Heart left ventricle (tissue), 16 donors: ENCODE measurements around the gene BUB3. TPM values are rescaled to one million over a fixed set of nuclear protein-coding genes. Genes with fewer than 3 reads are reported as not detected.

Experiments used
- ATAC-seq, 4 donors: fragments of 200-7000 bp; cut with Tn5 transposase; one replicate each; pipeline ENCODE4 v1.9.1; 2020 to 2022; ENCODE audit warnings: moderate library complexity in 4 of 4, mild to moderate bottlenecking in 3 of 4, moderate number of reproducible peaks in 1 of 4
- DNase-seq, 5 donors: peaks; one replicate each; pipeline ENCODE4 v3.0.0-alpha.2; 2020
- H3K27ac ChIP-seq, 12 donors: fragments of 200-600 bp; sonication (generic) in 4 of 12; one replicate each; pipeline versions ENCODE4 v1.5.0 to v1.8.0; 2016 to 2022; ENCODE audit warnings: mild to moderate bottlenecking in 2 of 12
- H3K27me3 ChIP-seq, 9 donors: fragments of 200-600 bp; sonication (generic) in 2 of 9; one replicate each; pipeline versions ENCODE4 v1.5.1 to v1.8.0; 2016 to 2022; ENCODE audit warnings: mild to moderate bottlenecking in 3 of 9
- H3K36me3 ChIP-seq, 9 donors: fragments of 200-600 bp; sonication (generic) in 2 of 9; one replicate each; pipeline versions ENCODE4 v1.5.0 to v1.8.0; 2018 to 2022; ENCODE audit warnings: mild to moderate bottlenecking in 2 of 9
- H3K4me1 ChIP-seq, 12 donors: fragments of 200-600 bp; sonication (generic) in 4 of 12; one replicate each; pipeline versions ENCODE4 v1.5.0 to v1.8.0; 2016 to 2022; ENCODE audit warnings: mild to moderate bottlenecking in 3 of 12
- H3K4me3 ChIP-seq, 12 donors: fragments of 200-600 bp; sonication (generic) in 4 of 12; one replicate each; pipeline versions ENCODE4 v1.5.0 to v1.8.0; 2017 to 2022; ENCODE audit warnings: mild to moderate bottlenecking in 9 of 12, moderate library complexity in 4 of 12
- H3K9me3 ChIP-seq, 12 donors: fragments of 200-600 bp; sonication (generic) in 4 of 12; one replicate each; pipeline versions ENCODE4 v1.5.0 to v1.8.0; 2016 to 2022; ENCODE audit warnings: mild to moderate bottlenecking in 1 of 12
- CTCF ChIP-seq, 12 donors: fragments of 200-600 bp; sonication (generic) in 4 of 12; IDR thresholded peaks; one replicate each; pipeline versions ENCODE4 v1.5.0 to v1.8.0; 2018 to 2022; ENCODE audit warnings: antibody characterized with exemption in 12 of 12, mild to moderate bottlenecking in 5 of 12
- POLR2A ChIP-seq, 2 donors: fragments of 450-650 bp; IDR thresholded peaks; one replicate each; pipeline ENCODE4 v1.6.1; 2017; ENCODE audit warnings: antibody characterized with exemption in 2 of 2, mild to moderate bottlenecking in 2 of 2, moderate library complexity in 2 of 2
- WGBS, 4 donors: extraction: QIAGEN DNeasy Blood & Tissue Kit in 2 of 4; methylation state at CpG; one replicate each; pipeline versions ENCODE4 v1.1.5 to v1.1.7; 2013 to 2018; 5-methylcytosine and 5-hydroxymethylcytosine counted together
- intact Hi-C, 10 donors: fragments of 100-400 bp; cut with DNase I; formaldehyde crosslinking; loops; one replicate each; pipeline versions ENCODE4 v1.11.1 to v1.14.2; 2022
- polyA plus RNA-seq, 2 donors: library from polyadenylated mRNA; stranded (reverse); fragments of 200-250 nt; gene quantifications; one replicate each; pipeline ENCODE4 v1.2.3, GENCODE V29; 2013
- total RNA-seq, 9 donors: library from RNA; depleted of rRNA in 2 of 9; stranded (reverse); fragments of >200 nt in 2 of 9; fragmentation: NEBNext Ultra II Directional in 3 of 9; extraction: Animal tissue kit (Norgen Biotek cat#: 25700) in 3 of 9; gene quantifications; one replicate each; pipeline versions ENCODE4 v1.1.0 to v1.2.4, GENCODE V29; 2016 to 2023
- donor health status: ischemic (EF 13 %, LVEDD 7.1; RV severe dilation, severe dysfunction).
- donor health status: healthy with polysubstance abuse.
- donor health status: DM: no; HTN: yes; CAD: no.
- donor health status: DM: no; HTN: no; CAD: no.
- donor health status: ischemic (EF 25% LVEDD 6.9; RV normal size, moderate dysfunction).
- donor health status: ischemic (EF 25% LVEDD 5.7; RV mildly dilated, moderate dysfunction).
- donor health status: healthy.
- donor health status: DM: yes; HTN: yes; CAD: no.
- donor health status: ischemic (EF 35%, LVEDD 5.7; RV mildly dilated, moderate dysfunction).
- donor health status: nonischemic (EF 11% LVEDD 7.7; RV severe dilation, severe dysfunction).
- donor health status: DM: yes; HTN: yes; CAD: no.
- donor health status: PGD.
- donor health status: ischemic (EF 29% LVEDD 5.4; RV normal size, mild dysfunction).
- donor health status: nonischemic (EF 23%, LVEDD 6.1; RV moderate dilation, normal function).

The BUB3 gene
- total and polyA plus RNA-seq, 11 donors: 15.1 to 62.4 (median 38.7) TPM

DNA sequence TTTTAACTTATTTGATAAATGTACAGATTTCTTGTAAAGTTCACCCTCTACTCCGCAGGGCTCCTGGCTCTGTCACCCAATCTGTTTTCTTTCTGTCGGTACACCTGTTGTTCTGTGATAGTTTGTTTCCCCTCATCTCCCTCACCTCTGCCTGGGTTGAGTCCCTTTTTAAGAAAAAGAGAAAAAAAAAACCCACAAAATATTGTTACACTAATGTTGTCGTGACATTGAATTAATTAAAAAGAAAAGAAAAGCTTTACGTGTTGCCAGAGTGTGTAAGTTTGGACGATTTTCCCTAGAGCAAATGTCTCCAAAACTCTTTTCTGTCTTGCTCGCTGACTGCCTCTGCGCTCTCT, 15.1 kb upstream of the BUB3 start:
- intact Hi-C loops: loop anchor here in 2 of 10 donors (10.0 kb wide), 2 partner anchors 246 to 826 kb away; no protein-coding TSS in a partner anchor
- TF ChIP-seq POLR2A (IDR thresholded peaks at IDR 0.05) (no peak), CTCF (IDR thresholded peaks at IDR 0.05) (no peak)
- H3K4me1 ChIP-seq: peaks cover 9 to 61% (median 32%) of the 10 kb centered on the region in 12 donors

DNA sequence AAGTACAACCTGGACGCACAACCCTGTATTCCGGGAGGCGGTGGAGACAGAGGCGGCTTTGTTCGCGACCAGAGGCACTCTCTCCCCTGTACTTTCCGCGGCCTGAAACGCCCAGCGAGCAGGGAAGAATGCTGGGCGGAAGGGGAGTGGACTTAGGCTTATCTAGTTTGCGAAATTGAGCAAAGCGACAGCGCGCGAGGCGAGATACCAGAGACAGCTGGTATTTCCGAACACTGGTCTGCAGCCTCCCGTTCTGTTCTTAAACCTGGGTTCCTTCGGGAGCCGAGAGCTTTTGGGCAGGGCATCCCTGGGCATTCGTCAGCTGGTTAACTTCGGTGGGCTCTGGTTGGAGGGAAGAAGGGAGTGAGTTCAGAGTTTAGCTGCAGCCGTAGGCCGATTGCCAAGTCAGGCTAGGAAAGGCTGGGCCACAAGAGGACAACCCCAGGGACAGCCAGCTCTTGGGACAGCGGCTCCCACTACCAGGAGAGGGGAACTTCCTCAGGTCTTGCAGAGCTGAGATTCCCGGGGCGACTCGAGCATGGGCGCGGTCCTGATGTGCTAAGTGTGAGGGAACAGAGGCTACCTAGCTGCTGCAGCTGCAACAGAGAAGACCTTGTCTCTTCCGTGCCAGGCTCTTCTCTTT, 14.6 kb upstream of the BUB3 start:
- Histone ChIP-seq H3K4me3 (no peak overlapping the region), H3K9me3 (no peaks in the 10 kb centered on the region), H3K4me1 (peaks cover 9 to 56% (median 30%) of the 10 kb centered on the region in 12 donors), H3K36me3 (no peaks in the 10 kb centered on the region), H3K27me3 (peaks cover 84 to 100% (median 100%) of the 10 kb centered on the region in 9 donors), H3K27ac (no peak overlapping the region)
- intact Hi-C loops: loop anchor here in 2 of 10 donors (10.0 kb wide), 2 partner anchors 245 to 825 kb away; no protein-coding TSS in a partner anchor
- no peak for DNase-seq
- TF ChIP-seq POLR2A (IDR thresholded peaks at IDR 0.05) (no peak), CTCF (IDR thresholded peaks at IDR 0.05) (no peak)
- WGBS, 4 donors: 2 to 8% (median 3%) methylated on average over 31 to 32 of the region's 32 CpGs
- no peak for ATAC-seq

More for the DNA sequence above, 15.1 kb upstream of the BUB3 start:
- Histone ChIP-seq H3K4me3 (no peak overlapping the region), H3K36me3 (no peaks in the 10 kb centered on the region), H3K27me3 (peaks cover 89 to 100% (median 100%) of the 10 kb centered on the region in 9 donors), H3K9me3 (no peaks in the 10 kb centered on the region), H3K27ac (no peak overlapping the region)
- DNase-seq: no peak
- WGBS, 4 donors: 5 to 9% (median 7%) methylated on average over 7 of the region's 7 CpGs
- ATAC-seq: no peak

- H3K9me3 ChIP-seq: no peaks in the 10 kb centered on the region
- intact Hi-C loops: no loop called here
- WGBS, 4 donors: 3 to 6% (median 5%) methylated on average over 25 to 43 of the region's 43 CpGs
- H3K4me1 ChIP-seq: peaks cover 3 to 48% (median 23%) of the 10 kb centered on the region in 12 donors
- H3K4me3 ChIP-seq: no peak overlapping the region
- H3K36me3 ChIP-seq: no peaks in the 10 kb centered on the region
- peaks cover 82 to 100% (median 100%) of the 10 kb centered on the region in 9 donors for H3K27me3 ChIP-seq
- DNase-seq (no peak), ATAC-seq (no peak)
- no peak overlapping the region for H3K27ac ChIP-seq
- TF ChIP-seq POLR2A (IDR thresholded peaks at IDR 0.05) (no peak), CTCF (IDR thresholded peaks at IDR 0.05) (peak in 1 of 12 donors; percentile 8)
These were observed 13.8 kb upstream of the BUB3 start for GRCh38 chr10:123140164-123140982.

GRCh38 chr10:123140983-123141390, 13.2 kb upstream of the BUB3 start:
- Histone ChIP-seq H3K4me1 (peaks cover 0 to 43% (median 20%) of the 10 kb centered on the region in 12 donors), H3K27me3 (peaks cover 83 to 100% (median 99%) of the 10 kb centered on the region in 9 donors), H3K27ac (no peak overlapping the region), H3K4me3 (no peak overlapping the region), H3K36me3 (no peaks in the 10 kb centered on the region), H3K9me3 (no peaks in the 10 kb centered on the region)
- ATAC-seq (no peak), DNase-seq (no peak)
- intact Hi-C loops: no loop called here
- WGBS, 4 donors: 3 to 14% (median 5%) methylated on average over 5 to 6 of the region's 6 CpGs
- TF ChIP-seq POLR2A (IDR thresholded peaks at IDR 0.05) (no peak), CTCF (IDR thresholded peaks at IDR 0.05) (no peak)
